NCI-H128 (cell line): ENCODE data around the gene CDCA3.
"Not testable (repeated sequence)": the region's sequence is repeated elsewhere in the genome, so short reads cannot be mapped to it uniquely, and the experiment has no call there.

Experiments used
- DNase-seq: peaks from one replicate; lab custom pipeline; 2025; ENCODE audit not compliant: unreplicated experiment; lab: John Stamatoyannopoulos, UW

The CDCA3 gene

DNA sequence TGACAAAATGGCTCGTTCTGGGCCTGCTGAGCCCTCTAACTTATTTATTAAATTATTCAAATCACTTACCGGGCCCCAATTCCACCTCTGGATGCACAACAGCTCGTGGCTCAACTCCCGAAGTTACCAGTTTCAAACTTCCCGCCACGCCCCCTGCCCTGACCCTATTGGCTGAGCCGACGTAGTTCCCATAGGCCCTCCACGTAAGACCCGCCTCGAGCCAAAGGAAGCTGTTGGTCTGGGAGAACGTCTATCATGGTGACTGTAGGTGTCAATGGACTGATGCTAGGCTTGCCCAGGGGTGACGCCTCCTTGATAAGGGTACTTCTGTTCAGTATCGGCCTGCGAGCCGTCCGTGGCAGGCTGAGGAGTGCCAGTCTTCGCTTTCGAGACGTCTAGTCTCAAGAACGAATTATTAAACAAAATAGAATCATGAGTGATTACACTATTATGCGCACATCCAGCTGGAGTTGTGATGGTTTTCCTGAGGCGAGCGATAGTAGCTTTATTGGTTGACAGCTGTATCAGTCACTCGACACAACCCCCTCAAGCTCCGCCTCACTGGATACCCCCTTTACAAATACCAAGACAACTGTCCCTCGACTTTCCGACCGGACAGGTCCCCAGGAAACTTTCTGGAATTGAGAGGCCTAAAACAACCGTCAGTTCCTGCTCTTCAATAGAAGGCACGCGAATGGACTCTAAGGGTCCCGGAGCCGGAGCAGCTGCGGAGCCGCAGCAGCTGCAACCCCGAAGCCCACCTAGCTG lies at the start of gene CDCA3:
Gene CDCA3 (minus strand): TSS at position 134 of the 768 bp plus-strand sequence. CDS start 334 bp downstream, outside the sequence.
- DNase-seq = peak; percentile 98

DNA sequence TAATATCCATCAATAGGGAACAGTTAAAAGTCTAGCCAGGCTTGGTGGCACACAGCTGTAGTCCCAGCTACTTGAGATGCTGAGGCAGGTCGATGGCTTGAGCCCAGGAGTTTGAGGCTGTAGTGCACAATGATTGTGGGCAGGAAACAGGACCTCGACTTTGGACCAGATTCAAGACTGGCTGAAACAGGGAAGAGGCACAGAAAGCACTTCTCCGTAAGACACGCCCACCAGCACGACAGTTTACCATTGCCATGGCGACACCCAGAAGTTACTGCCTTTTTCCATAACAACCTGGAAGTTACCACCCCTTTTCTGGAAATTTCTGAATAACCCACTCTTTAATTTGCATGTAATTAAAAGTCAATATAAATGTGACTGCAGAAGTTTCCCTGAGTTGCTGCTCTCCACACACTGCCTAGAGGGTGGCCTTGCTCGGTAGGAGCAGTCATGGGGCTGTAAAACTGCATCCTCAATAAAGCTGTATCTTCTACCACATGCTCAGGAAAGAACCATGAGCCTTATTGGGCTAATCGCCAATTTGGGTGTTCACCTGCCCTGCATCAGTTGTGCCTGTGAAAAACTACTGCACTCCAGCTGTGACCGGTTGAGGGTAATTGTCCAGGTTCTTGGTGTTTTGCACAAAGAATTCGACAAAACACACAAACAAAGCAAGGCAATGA lies 48.9 kb upstream of the CDCA3 start:
- no peak for DNase-seq

DNA sequence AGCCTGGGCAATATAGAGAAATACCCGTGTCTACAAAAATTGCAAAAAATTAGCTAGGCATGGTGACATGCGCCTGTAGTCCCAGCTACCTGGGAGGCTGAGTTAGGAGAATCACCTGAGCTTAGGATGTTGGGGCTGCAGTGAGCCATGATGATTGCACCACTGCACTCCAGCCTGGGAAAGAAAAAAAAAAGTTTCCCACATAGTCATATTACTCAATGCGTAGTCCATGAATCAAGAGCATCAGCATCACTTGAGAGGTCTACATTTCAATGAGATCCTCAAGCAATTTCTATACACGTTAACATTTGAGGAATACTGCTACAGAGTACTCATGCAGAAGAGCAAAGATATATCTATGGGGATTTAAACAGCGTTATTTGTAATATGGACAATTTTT lies 48.3 kb upstream of the CDCA3 start:
- no peak for DNase-seq

DNA sequence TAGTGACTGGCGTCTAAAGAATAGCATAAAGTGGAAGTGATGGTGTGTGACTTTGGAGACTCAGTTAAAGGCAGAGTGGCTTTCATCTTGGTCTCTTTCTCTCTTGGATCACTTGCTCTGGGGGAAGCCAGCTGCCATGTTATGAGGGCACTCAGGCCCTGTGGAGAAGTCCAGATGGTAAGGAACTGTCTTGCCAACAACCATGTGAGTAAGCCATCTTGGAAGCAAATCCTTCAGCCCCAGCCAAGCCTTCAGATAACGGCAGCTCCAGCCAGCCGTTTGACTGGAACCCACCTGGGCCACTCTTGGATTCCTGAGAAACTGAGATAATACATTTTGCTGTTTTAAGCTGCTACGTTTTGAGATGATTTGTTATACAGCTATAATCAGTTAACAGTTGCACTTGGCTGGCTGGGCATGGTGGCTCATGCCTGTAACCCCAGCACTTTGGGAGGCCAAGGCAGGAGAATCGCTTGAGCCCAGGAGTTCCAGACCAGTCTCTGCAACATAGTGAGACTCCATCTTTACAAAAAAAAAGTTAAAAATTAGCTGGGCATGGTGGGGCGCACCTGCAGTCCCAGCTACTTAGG lies 45.9 kb upstream of the CDCA3 start:
- DNase-seq = no peak

DNA sequence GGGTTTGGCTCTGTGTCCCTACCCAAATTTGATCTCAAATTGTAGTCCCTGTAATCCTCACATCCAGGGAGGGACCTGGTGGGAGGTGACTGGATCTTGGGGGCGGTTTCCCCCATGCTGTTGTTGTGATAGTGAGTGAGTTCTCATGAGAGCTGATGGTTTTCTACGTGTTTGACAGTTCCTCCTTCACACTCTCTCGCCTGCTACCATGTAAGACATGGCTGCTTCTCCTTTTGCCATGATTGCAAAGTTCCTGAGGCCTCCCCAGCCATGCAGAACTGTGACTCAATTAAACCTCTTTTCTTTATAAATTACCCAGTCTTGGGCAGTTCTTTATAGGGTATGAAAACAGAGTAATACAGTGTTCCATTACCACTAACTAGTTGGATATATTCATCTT lies 43.2 kb upstream of the CDCA3 start:
- no peak for DNase-seq

DNA sequence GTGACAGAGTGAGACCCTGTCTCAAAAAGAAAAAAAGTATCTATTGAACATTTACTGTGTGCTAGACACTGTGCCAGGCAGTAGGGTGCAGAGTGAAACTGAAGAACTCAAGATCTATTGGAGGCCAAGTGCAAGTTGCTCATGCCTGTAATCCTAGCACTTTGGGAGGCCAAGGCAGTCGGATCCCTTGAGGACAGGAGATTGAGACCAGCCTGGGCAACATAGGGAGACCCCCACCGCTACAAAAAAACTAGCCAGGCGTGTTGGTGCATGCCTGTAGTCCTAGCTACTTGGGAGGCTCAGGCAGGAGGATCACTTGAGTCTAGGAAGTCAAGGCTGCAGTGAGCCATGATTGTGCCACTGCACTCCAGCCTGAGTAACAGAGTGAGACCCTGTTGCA lies 41.6 kb upstream of the CDCA3 start:
- DNase-seq = not testable (repeated sequence)

DNA sequence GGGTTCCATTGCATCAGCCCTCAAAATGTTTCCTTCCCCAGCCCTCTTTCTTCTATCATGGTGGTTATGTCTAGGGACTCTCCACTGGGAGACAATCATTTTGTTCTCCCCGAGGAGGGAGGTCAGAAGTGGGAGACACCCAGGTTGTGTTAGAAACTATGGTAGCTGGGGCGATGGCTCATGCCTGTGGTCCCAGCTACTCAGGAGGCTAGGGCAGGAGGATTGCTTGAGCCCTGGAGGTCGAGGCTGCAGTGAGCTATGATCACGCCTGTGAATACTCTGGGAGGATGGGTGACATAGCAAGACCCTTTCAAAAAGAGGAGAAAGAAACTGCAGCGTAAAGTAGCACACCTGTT lies 40.5 kb upstream of the CDCA3 start:
- no peak for DNase-seq

DNA sequence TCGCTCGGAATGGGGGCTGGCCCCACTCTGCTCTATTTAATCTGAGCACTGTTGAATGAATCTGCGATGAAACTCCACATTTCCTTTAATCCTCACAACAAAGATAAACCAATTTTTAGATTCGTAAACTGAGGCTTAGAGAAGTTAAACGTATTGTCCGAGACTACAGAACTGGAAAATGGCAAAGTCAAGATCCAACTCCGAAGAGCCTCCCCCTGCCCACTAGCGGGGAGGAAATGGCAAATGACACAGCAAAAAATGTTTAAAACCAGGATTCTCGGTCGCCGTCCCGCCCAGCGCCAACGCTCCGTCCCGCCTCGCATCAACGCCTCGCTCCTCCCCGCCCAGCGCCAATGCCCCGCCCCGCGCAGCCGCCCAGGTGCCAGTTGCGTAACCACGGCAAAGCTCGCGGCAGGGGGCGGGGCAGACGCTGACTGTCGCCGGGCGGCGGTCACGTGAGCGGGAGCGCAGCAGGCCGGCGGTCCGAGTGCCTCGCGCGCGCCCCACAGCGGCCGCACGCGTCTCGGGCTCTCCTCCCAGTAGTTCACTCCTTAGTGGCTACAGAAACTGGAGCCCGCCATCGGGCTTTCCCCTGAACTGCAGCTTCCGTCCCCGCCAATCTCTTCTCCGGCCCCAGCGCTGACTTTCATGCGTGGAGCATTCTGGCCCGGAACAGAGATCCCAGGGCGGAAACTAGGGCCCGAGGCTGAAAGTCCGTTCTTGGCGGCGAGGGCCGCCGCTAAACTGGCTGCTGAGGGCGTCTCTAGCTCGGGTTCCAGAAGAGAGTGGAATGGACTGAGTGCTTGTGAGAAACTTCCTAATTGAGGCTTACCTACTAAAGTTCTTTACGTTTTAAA lies 39.9 kb upstream of the CDCA3 start:
- peak; percentile 97 for DNase-seq

DNA sequence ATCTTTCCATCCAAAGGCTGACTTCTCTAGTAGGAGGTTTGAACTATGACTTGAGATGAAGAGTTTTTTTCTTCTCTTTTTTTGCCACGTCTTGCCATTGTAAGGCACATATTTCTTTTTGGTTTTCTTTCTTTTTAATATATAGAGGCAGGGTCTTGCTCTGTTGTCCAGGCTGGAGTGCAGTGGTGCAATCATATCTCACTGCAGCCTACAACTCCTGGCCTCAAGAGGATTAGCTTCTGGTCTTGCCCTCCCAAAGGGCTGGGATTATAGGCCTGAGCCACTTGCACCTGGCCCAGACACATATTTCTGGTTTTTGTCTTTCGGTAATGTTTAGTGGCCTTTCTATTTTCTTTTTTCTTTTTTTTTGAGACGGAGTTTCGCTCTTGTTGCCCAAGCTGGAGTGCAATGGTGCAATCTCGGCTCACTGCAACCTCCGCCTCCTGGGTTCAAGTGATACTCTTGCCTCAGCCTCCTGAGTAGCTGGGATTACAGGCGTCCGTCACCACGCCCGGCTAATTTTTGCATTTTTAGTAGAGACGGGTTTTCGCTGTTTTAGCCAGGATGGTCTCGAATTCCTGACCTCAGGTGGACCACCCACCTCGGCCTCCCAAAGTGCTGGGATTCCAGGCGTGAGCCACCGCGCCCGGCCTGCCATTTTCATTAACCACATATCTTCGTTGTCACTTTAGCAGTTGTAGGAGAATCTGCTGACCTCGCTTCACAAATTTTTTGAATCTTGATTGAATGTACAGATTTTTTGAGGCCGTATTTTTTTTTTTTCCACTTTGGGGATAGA lies 38.9 kb upstream of the CDCA3 start:
- not testable (repeated sequence) for DNase-seq

DNA sequence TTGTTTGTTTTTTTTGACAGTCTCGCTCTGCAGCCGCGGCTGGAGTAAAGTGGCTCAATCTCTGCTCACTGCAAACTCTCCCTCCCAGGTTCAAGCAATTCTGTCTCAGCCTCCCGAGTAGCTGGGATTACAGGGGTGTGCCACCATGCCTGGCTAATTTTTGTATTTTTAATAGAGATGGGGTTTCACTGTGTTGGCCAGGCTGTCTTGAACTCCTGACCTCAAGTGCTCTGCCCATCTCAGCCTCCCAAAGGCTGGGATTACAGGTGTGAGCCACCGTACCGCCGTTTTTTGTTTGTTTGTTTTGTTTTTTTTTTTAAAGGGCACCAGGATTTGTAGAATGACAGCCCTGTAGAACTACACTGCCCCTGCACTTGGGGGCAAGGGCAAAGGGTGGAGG lies 37.7 kb upstream of the CDCA3 start:
- DNase-seq = not testable (repeated sequence)

DNA sequence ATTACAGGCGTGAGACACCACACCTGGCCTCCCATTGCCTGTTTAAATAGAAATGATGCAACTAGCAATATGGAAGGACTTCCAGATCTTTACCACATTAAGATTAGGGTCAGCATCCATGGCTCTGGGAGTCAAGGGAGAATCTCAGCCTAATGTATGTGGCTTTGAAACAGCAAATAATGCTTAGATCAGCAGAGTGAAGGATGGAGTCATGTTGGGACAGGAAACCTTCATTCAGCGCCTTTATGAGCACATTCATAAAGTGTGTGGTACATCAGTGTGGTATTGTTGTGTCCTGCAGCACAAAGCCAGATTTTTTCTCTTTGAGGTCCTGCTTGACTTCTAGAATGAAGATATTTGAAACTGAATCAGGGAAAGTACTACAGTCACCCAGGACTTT lies 37.3 kb upstream of the CDCA3 start:
- DNase-seq = no peak

DNA sequence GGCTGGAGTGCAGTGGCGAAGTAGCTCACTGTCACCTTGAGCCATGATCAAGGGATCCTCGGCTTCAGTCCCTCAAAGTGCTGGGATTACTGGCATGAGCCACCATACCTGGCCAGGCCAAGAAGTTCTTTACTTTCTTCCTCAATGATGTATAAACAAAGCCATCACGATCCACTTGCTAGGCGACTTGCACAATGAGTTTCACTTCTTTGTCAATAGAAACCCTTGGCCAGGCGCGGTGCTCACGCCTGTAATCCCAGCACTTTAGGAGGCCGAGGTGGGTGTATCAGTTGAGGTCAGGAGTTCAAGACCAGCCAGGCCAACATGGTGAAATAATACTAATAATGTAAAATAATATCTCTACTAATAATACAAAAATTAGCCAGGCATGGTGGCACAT lies 36.4 kb upstream of the CDCA3 start:
- DNase-seq = no peak

DNA sequence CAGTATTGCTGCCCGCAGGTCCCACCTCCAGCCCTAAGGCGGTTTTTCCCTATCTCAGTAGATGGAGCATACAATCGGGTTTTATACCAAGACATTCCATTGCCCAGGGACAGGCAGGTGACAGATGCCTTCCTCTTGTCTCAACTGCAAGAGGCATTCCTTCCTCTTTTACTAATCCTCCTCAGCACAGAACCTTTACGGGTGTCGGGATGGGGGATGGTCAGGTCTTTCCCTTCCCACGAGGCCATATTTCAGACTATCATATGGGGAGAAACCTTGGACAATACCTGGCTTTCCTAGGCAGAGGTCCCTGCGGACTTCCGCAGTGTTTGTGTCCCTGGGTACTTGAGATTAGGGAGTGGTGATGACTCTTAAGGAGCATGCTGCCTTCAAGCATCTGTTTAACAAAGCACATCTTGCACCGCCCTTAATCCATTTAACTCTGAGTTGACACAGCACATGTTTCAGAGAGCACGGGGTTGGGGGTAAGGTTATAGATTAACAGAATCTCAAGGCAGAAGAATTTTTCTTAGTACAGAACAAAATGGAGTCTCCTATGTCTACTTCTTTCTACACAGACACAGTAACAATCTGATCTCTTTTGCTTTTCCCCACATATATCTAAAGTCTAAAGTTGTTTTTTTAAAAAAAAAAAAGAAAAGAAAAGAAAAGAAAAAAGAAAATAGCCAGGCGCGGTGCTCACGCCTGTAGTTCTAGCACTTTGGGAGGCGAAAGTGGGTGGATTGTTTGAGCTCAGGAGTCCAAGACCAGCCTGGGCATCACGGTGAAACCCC lies 35.3 kb upstream of the CDCA3 start:
- DNase-seq = not testable (repeated sequence)

DNA sequence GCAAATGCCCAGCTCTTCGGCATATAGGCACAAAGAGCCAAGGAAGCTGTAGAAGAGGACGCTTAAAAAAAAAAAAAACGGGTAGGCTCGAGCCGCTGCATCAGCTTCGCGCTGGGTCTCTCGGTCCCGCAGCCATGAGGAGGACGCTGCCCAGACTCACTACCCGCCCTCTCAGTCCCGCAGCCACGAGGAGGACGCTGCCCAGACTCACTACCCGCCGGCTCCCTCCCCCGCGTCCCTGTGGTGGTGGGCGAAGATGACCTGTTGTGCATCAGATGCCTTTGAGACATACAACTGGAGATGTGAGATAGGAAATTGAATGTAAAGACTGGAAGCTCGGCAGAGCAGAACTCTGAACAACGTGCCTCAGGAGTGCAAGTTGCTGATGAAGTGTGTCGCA lies 33.5 kb upstream of the CDCA3 start:
- no peak for DNase-seq

DNA sequence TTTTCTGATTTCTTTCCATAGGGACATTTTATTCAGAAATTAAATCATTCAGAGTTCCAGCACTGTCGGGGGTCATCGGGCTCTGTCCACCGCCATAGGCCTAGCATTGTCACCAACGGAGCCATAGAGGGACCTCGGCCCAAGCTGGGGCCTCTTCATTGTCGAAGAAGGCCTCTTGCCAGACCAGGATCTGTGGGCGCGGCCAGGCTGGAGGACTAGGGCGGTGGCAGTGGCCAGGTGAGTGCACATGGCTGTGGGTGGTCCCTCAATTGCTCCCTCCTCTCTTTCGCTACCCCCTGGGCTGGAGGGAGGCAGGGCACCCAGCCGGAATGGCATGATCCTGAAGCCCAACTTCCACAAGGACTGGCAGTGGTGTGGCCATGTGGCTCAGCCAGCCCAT lies 32.6 kb upstream of the CDCA3 start:
- no peak for DNase-seq

DNA sequence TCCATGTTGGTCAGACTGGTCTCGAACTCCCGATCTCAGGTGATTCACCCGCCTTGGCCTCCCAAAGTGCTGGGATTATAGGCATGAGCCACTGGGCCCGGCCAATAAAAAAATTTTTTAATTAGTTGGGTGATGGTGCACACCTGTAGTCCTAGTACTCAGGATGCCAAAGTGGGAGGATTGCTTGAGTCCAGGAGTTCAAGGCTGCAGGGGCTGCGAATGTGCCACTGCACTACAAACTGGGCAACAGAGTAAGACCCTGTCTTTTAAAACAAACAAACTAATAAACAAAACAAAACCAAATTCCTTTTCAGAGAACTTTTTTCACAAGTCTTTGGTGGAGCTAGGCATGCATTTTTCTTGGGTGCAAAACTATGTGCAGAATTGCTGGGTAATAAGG lies 32.2 kb upstream of the CDCA3 start:
- DNase-seq = no peak

DNA sequence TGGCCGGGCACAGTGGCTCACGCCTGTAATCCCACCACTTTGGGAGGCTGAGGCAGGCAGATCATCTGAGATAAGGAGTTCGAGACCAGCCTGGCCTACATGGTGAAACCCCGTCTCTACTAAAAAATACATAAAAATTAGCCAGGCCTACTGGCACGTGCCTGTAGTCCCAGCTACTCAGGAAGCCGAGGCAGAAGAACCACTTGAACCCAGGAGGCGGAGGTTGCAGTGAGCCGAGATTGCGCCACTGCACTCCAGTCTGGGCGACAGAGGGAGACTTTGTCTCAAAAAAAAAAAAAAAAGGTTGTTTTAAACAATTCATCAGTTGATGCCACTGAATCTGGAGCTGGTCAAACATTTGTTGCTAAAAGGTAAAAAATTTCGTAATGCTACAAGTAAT lies 28.7 kb upstream of the CDCA3 start:
- not testable (repeated sequence) for DNase-seq

DNA sequence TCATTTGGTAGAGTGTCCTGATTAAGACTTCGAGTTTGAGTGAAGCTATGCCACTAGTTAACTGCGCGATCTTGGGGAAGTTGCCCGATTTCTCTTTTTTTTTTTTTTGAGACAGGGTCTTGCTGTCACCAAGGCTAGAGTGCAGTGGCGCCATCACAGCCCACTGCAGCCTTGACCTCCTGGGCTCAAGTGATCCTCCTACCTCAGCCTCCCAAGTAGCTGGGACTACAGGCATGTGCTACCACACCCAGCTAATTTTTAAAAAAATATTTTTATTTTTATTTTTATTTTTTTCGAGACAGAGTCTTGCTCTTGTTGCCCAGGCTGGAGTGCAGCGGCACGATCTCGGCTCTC lies 22.9 kb upstream of the CDCA3 start:
- DNase-seq = not testable (repeated sequence)

DNA sequence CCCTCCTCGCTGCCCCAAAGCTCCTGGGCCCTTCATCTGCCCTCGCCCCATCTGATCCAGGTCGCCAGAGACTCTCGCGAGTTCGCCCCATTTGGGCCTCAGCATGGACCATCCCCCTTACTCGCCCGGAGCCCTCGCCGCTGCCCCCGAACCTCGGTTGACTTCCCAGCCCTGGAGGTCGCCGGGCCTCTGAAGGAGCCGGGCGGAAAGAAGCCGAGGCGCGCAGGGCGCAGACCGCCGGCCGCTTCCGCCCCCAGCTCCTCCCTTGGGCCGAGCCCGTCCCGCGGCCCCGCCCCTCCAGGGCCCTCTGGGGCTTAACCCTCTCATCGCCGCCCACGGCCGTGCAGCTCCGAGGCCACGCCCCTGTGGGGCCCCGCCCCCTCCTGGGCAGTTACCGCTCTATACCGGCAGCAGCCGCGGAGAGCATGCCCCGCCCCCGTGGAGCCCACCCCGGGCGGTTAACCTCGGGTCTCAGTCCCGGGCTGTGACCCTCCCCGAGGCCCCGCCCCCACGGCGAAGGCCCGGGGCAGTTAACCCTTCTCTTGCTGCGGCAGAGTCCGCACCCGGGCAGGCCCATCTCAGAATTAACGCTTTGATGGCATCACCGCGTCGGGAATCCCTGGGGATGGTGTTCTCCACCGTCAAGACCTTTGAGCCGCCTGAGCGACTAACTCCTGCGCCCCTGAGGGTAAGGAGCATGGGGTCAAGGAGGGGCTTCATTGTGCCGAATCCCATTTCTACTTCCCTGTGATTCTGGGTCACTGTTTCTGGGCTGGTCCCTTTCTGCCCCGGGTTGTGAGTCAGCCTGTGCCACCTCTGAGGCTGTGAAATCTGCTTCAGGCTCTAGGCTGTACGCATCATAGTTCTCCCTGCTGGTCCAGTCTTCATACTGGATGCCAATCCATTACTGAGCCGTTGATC lies 22.3 kb upstream of the CDCA3 start, which contains the start of gene SPSB2:
Gene SPSB2 (minus strand): TSS at position 210 of the 921 bp plus-strand sequence. CDS start 402 bp downstream, outside the sequence.
- DNase-seq = peak; percentile 95
